BE2C (cell line): ENCODE results near the gene STAC.
A peak's percentile ranks its signal among the peaks of the same experiment; 100 is the strongest.

Source experiments
- DNase-seq: peaks from one replicate; pipeline ENCODE4 v3.0.0-alpha.2; 2020
- H3K27me3 ChIP-seq: fragments of 250-450 bp; sonication (Bioruptor Pico); 2 replicates; pipeline ENCODE4 v1.5.1; 2020; ENCODE audit warnings: mild to moderate bottlenecking
- H3K36me3 ChIP-seq: fragments of 250-450 bp; sonication (Bioruptor Pico); 2 replicates; pipeline ENCODE4 v1.5.1; 2020; ENCODE audit warnings: mild to moderate bottlenecking
- H3K4me1 ChIP-seq: fragments of 250-450 bp; sonication (Bioruptor Pico); 2 replicates; pipeline ENCODE4 v1.5.1; 2020
- H3K4me3 ChIP-seq: 2 replicates; pipeline ENCODE4 v1.5.1; 2011; ENCODE audit warnings: low read depth, low read length
- H3K9me3 ChIP-seq: fragments of 250-450 bp; sonication (Bioruptor Pico); 2 replicates; pipeline ENCODE4 v1.5.1; 2020
- CTCF ChIP-seq: IDR thresholded peaks from 2 replicates; pipeline ENCODE4 v1.5.1; 2012; ENCODE audit warnings: mild to moderate bottlenecking, low read depth, low read length

The STAC gene

GRCh38 chr3:36403661-36404060 lies 23.4 kb downstream of the STAC start:
- Histone ChIP-seq H3K4me3 (no peak overlapping the region), H3K27me3 (no peaks in the 10 kb centered on the region), H3K9me3 (no peaks in the 10 kb centered on the region), H3K36me3 (peaks cover 8% of the 10 kb centered on the region), H3K4me1 (no peaks in the 10 kb centered on the region)
- no peak for DNase-seq
- no peak for TF ChIP-seq CTCF

GRCh38 chr3:36405190-36405589 lies 24.9 kb downstream of the STAC start:
- Histone ChIP-seq H3K27me3 (no peaks in the 10 kb centered on the region), H3K36me3 (peaks cover 8% of the 10 kb centered on the region), H3K4me1 (no peaks in the 10 kb centered on the region), H3K9me3 (no peaks in the 10 kb centered on the region), H3K4me3 (no peak overlapping the region)
- TF ChIP-seq CTCF: no peak
- no peak for DNase-seq

- no peak for DNase-seq
- peak; percentile 44 for TF ChIP-seq CTCF
- Histone ChIP-seq H3K27me3 (no peaks in the 10 kb centered on the region), H3K36me3 (peaks cover 16% of the 10 kb centered on the region), H3K9me3 (no peaks in the 10 kb centered on the region), H3K4me3 (no peak overlapping the region), H3K4me1 (no peaks in the 10 kb centered on the region)
Measured at GRCh38 chr3:36408146-36408545, 27.8 kb downstream of the STAC start.

GRCh38 chr3:36409862-36410261 lies 29.6 kb downstream of the STAC start:
- no peak for TF ChIP-seq CTCF

GRCh38 chr3:36411587-36411986 lies 31.3 kb downstream of the STAC start:
- Histone ChIP-seq H3K27me3 (no peaks in the 10 kb centered on the region), H3K4me3 (no peak overlapping the region), H3K4me1 (no peaks in the 10 kb centered on the region), H3K9me3 (no peaks in the 10 kb centered on the region), H3K36me3 (peaks cover 16% of the 10 kb centered on the region)
- TF ChIP-seq CTCF: no peak
- no peak for DNase-seq

More at GRCh38 chr3:36409862-36410261, 29.6 kb downstream of the STAC start:
- Histone ChIP-seq H3K9me3 (no peaks in the 10 kb centered on the region), H3K36me3 (peaks cover 16% of the 10 kb centered on the region), H3K4me3 (no peak overlapping the region), H3K4me1 (no peaks in the 10 kb centered on the region), H3K27me3 (no peaks in the 10 kb centered on the region)
- DNase-seq: no peak

GRCh38 chr3:36416599-36416998 lies 36.3 kb downstream of the STAC start:
- Histone ChIP-seq H3K4me1 (no peaks in the 10 kb centered on the region), H3K4me3 (no peak overlapping the region), H3K9me3 (no peaks in the 10 kb centered on the region), H3K27me3 (no peaks in the 10 kb centered on the region), H3K36me3 (peaks cover under 1% of the 10 kb centered on the region)
- TF ChIP-seq CTCF: no peak
- no peak for DNase-seq
